GM12801 (cell line): ENCODE results near the gene MAP1B.

Experiments used
- TF ChIP-seq, protein P1 (sequence below): IDR thresholded peaks from one replicate; pipeline ENCODE4 v1.5.1; 2011; ENCODE audit warnings: control low read depth; ENCODE audit not compliant: insufficient read length; ENCODE audit errors: extremely low read depth

Gene MAP1B

DNA sequence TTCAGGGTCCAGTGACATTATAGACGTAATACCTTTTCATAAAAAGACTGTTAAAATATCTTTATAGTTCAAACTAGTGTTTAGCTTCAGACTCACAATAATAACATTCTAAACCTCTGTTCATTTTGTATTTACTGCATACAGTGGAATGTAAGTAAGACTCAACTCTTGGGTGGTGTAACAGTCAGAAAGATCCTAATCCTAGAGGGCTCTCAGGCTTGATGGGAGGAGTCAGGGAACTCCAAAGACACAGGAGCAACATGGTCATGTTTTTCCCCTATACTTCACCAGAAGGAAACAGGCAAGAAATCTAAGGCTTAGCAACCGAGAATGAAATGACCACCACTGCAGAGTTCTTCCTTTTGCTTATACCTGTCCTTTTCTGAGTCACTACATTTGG lies 130.1 kb downstream of the MAP1B start:
- TF ChIP-seq, protein P1, sequence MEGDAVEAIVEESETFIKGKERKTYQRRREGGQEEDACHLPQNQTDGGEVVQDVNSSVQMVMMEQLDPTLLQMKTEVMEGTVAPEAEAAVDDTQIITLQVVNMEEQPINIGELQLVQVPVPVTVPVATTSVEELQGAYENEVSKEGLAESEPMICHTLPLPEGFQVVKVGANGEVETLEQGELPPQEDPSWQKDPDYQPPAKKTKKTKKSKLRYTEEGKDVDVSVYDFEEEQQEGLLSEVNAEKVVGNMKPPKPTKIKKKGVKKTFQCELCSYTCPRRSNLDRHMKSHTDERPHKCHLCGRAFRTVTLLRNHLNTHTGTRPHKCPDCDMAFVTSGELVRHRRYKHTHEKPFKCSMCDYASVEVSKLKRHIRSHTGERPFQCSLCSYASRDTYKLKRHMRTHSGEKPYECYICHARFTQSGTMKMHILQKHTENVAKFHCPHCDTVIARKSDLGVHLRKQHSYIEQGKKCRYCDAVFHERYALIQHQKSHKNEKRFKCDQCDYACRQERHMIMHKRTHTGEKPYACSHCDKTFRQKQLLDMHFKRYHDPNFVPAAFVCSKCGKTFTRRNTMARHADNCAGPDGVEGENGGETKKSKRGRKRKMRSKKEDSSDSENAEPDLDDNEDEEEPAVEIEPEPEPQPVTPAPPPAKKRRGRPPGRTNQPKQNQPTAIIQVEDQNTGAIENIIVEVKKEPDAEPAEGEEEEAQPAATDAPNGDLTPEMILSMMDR: no peak

DNA sequence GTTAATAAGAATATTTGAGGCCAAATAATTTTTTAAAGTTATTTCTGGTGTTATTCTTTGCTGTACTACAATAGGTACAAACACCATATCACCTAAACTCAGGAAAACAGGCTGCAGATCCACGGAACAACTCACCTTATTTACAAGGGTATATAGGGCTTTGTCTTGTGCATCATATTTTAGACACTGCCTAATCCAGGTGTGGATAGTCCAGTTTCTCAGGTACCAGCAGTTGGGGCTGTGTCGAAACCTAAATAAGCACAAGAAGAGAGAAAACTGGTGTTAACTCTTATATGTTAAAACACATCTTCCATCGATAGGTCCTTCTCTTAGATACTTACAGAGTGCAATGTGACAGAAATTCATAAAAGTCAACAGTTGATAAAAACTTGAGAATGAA lies 130.6 kb downstream of the MAP1B start:
- TF ChIP-seq, protein P1: no peak

DNA sequence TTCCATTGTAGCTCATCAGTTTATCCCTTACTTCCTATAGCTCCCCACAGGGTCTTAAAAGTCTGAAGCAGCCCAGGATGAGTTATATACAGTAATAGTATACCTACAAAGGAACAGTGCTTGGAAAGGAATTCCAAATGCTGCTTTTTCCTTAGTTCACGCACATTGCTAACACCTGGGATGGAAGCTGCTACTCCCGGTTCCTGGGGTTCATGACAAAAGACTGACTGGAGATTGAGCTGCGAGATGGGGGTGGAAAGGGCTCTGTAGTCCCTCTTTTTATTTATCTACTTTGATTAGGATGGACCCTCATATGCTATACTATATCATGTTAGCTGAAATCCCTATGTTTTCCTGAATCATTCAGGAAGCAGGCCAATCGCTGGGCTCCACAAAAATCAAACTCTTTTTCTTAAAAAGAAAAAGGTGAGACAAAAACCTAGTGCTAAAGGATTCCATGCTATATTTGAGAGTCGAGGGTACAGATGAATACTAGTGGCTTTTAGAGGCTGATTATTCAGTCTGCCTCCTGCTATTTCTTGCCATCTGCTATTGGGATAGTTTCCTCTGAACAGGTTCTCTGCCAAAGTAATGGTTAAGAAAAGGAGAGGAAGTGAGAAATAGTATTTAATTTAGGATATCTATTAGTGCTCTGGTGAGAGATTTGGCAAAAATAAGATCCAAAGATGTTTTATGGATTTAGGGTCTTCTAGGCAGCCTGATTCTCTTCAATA lies 131.6 kb downstream of the MAP1B start:
- TF ChIP-seq, protein P1: no peak

DNA sequence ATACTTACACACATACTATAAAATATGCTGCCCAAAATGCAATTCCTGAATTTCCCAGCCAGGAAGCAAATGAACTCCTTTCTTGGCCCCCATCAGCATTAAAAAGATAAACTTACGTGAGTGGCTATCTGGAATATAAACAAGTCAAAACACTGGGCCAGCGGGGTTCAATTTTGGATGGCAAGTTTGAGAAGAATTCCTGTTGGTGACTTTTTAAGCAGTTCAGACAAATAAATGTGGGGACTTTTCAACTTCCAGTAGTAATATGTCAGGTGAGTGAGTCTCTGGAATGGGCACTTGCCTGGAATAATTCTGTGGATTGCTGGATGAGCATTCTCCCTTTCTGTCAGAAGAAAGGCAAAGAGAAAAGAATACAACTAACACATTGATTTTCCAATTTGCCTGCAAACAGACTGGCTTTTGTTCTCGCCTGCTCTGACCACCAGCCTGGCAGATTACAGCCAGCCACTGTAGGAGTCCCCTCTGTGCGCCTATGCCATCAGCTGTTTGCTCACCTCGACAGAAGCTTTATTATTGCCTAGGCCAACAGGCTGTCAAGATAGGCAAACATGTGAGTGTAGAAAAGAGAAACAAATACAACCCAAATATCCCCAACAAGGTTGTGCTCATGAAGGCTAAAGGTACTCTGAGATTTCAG lies 134.2 kb downstream of the MAP1B start:
- TF ChIP-seq, protein P1: no peak

DNA sequence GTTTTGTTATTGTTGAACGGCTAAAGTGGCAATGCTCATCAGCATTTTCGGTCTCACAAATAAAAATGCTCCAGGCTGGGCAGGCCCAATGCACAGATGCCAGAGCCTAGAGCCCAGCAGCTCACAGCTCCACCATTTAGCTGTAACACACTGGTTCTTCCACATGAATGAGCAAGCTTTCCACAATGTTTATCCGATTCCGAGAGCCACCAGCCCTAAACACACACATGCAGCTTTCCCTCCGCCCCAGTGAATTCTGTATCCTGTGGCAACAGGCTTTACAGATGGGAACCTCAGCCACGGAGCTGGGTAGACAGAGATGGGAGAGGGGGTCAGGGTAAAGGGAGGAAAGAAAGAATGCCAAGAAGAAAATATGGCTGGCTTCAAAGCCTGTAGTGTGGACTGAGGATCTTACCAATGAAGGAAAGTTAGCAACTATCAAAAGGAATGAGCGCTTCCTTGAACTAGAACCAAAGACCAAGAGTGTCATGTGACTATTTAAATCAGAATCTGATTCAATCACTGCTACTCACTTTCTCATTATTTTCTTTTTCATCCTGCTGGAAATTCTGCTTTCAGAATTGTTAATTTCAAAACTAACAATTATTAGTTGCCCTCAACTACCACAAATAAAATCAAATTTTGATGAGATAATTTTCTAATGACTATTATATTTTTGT lies 135.7 kb downstream of the MAP1B start:
- TF ChIP-seq, protein P1: no peak

DNA sequence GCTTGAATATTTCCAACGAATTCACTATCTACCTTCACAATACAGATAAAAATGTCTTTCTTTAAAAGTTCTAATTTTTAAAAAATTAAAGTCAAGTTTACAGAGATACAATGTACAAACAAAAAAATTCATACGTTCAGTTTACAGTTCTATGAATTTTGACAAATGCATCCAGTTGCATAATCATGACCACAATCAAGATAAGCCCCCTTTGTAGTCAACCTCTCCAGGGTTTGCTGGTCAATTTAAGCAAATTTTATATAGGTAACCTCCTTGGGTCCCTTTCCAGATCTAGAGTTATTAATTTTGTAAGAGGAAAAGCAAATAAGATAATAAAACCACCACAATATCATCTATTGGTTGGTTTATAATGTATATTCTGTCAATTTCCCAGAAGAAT lies 136.4 kb downstream of the MAP1B start:
- TF ChIP-seq, protein P1: no peak

DNA sequence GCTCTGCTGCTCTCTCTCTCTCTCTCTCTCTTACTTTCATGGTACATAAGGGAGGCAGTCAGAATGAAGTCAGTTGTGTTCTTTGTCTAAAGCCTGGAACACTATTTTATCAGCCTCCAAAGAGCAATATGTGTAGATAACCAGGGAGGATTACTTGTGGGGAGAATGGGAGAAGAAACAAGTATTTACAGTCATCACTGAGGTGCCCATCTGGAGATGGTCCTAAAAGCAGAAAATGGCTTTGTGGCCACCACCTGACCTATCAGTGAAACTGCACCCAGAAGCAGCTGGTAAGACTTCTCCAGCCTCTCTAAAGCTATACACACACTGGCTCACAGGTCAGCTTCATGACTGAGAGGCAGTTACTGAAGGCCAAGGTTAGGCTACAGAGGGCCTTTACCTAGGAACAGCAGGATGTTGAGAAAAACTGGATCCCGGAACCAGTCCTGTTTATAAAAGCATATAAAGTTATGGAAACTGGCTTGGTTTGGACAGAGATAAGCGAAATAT lies 137.6 kb downstream of the MAP1B start:
- TF ChIP-seq, protein P1: no peak
